AG10803 (cell line): Measurements from ENCODE around the gene SLC35F3.

Source experiments
- DNase-seq: peaks from one replicate; pipeline ENCODE4 v3.0.0; 2010; ENCODE audit warnings: low read depth
- H3K4me3 ChIP-seq: 2 replicates; pipeline ENCODE4 v1.5.1; 2011; ENCODE audit warnings: mild to moderate bottlenecking, low read length, control low read depth
- TF ChIP-seq, protein P1 (sequence below): conservative IDR thresholded peaks from 2 replicates; pipeline ENCODE4 v1.5.1; 2011; ENCODE audit warnings: mild to moderate bottlenecking, low read length, control low read depth, inconsistent platforms

Gene SLC35F3

GRCh38 chr1:233946724-233947123 lies 42.2 kb downstream of the SLC35F3 start:
- no peak for DNase-seq
- no peak overlapping the region for H3K4me3 ChIP-seq
- TF ChIP-seq, protein P1, sequence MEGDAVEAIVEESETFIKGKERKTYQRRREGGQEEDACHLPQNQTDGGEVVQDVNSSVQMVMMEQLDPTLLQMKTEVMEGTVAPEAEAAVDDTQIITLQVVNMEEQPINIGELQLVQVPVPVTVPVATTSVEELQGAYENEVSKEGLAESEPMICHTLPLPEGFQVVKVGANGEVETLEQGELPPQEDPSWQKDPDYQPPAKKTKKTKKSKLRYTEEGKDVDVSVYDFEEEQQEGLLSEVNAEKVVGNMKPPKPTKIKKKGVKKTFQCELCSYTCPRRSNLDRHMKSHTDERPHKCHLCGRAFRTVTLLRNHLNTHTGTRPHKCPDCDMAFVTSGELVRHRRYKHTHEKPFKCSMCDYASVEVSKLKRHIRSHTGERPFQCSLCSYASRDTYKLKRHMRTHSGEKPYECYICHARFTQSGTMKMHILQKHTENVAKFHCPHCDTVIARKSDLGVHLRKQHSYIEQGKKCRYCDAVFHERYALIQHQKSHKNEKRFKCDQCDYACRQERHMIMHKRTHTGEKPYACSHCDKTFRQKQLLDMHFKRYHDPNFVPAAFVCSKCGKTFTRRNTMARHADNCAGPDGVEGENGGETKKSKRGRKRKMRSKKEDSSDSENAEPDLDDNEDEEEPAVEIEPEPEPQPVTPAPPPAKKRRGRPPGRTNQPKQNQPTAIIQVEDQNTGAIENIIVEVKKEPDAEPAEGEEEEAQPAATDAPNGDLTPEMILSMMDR = no peak

- no peak for DNase-seq
- no peak overlapping the region for H3K4me3 ChIP-seq
- TF ChIP-seq, protein P1 = no peak
Measured at GRCh38 chr1:233951804-233952203, 47.3 kb downstream of the SLC35F3 start.

GRCh38 chr1:233957691-233958090 lies 53.2 kb downstream of the SLC35F3 start:
- TF ChIP-seq, protein P1 = no peak
- DNase-seq = no peak
- no peak overlapping the region for H3K4me3 ChIP-seq

GRCh38 chr1:233959102-233959501 lies 54.6 kb downstream of the SLC35F3 start:
- DNase-seq = no peak
- no peak overlapping the region for H3K4me3 ChIP-seq
- TF ChIP-seq, protein P1 = no peak

DNA sequence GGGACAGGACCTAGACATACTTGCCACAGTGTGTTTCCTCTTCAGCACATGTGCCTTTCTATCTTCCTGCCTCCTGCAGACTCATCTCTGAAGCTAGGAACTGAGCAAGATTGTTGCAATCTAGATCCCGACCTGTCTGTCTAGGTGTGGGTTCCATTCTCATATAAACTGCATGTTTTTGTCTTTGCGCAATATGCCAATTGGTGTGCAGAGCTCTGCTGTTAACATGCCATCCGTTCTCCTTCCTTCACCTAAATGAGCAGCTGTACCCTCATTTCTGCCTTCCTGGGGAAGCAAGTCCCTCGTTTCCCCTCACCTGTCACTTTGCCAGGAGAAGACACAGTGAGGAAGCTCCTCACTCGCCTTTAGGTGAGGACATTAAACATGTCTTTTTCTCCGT lies 55.5 kb downstream of the SLC35F3 start:
- no peak for DNase-seq
- no peak overlapping the region for H3K4me3 ChIP-seq
- TF ChIP-seq, protein P1 = no peak

DNA sequence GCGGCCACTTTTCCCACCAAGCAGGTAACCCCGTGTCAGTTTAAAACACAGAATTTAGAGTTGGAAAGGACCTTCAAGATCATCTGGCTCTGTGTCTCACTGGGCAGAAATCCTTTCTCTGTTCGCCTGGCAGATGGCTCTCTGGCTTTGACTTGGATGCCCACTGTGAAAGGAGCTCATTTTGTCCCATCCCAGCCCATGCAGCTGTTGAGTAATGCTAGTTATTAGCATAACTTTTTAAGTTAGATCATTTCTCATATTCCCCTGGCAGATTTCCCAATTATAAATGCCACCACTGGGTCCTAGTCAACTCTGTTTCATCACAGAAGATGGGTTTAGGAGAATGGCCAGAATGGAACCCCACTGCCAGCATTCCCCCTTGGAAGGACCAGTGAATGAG lies 55.9 kb downstream of the SLC35F3 start:
- TF ChIP-seq, protein P1 = no peak
- H3K4me3 ChIP-seq = no peak overlapping the region
- DNase-seq = no peak

DNA sequence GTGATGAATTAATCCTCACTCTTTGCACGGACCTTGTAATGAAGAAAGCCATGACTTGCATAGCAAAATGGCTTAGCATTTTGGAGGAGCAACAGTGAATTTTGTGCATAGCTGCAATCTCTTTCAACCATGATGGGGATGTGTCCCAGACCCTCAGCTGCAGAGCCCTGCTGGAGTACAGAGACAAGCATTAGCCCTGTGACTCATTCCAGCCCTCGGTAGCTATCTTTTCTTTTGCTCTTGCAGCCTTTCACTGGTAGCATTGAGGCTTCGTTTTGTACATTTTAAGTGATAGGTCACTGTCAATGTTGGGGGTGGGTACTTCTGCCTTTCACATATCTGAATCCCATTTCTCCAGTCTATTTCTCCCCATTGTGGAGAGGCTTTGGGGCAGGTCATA lies 58.4 kb downstream of the SLC35F3 start:
- TF ChIP-seq, protein P1 = no peak
- DNase-seq = no peak
- no peak overlapping the region for H3K4me3 ChIP-seq
